ENCODE data around the gene REST.

GRCh38 chr4:56876264-56876663 is 31.4 kb upstream of the REST start:
- TF ChIP-seq CTCF (IDR thresholded peaks at IDR 0.05; ENCODE audit: low read depth, low read length), result no peak
- no peak for TF ChIP-seq MAX (IDR thresholded peaks at IDR 0.05; ENCODE audit: low read depth, low read length)
- TF ChIP-seq POLR2A (IDR thresholded peaks at IDR 0.05; ENCODE audit: extremely low read depth, insufficient read length), result no peak
- TF ChIP-seq MYC (IDR thresholded peaks at IDR 0.05; ENCODE audit: low read depth, low read length), result no peak

Data from NB4 (cell line).